ENCODE data around the gene ANKRD62.

ANKRD62 gene

DNA sequence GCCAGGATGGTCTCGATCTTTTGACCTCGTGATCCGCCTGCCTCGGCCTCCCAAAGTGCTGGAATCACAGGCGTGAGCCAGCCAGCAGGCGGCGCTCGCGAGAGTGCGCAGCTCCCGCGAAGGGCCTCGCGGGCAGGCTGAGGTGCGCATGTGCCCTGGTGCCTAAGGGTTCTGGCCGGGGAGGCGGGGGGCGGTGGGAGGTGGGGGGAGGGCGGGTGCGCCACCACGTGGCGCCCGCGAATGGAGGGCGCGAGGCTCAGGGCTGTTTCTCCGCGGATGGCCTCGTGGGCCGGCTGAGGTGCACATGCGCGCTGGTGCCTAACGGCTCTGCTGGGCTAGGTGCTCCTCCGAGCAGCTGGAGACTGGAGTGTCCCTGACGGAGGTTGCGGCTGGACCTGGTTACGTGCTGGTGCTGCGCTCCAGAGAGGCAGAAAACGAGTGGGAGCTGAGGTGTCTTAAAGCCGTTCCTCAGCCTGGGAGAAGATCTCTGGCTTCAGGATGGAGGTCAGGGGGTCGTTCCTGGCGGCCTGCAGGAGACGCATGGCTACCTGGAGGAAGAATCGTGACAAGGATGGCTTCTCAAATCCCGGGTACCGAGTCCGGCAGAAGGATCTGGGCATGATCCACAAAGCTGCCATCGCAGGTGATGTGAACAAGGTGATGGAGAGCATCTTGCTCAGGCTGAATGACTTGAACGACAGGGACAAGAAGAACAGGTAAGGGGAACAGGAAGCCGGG is at the start of gene ANKRD62:
Gene ANKRD62, plus strand, starts transcription at position 324 of the 738 bp plus-strand sequence. Its CDS starts 175 bp downstream, at position 499.
- DNase-seq, result no peak
- Histone ChIP-seq H3K36me3 (no peaks in the 10 kb centered on the region), H3K9me3 (no peaks in the 10 kb centered on the region), H3K4me3 (no peak within 1 kb of the TSS), H3K27ac (no peak within 1 kb of the TSS), H3K4me1 (no peaks in the 10 kb centered on the region), H3K27me3 (peaks cover 0 to 13% of the 10 kb centered on the region in 2 donors)
- intact Hi-C loops (cut with DNase I; ENCODE audit: low total_unique reads), result no loop called here
- TF ChIP-seq, protein P1, sequence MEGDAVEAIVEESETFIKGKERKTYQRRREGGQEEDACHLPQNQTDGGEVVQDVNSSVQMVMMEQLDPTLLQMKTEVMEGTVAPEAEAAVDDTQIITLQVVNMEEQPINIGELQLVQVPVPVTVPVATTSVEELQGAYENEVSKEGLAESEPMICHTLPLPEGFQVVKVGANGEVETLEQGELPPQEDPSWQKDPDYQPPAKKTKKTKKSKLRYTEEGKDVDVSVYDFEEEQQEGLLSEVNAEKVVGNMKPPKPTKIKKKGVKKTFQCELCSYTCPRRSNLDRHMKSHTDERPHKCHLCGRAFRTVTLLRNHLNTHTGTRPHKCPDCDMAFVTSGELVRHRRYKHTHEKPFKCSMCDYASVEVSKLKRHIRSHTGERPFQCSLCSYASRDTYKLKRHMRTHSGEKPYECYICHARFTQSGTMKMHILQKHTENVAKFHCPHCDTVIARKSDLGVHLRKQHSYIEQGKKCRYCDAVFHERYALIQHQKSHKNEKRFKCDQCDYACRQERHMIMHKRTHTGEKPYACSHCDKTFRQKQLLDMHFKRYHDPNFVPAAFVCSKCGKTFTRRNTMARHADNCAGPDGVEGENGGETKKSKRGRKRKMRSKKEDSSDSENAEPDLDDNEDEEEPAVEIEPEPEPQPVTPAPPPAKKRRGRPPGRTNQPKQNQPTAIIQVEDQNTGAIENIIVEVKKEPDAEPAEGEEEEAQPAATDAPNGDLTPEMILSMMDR (IDR thresholded peaks at IDR 0.05), result no peak

DNA sequence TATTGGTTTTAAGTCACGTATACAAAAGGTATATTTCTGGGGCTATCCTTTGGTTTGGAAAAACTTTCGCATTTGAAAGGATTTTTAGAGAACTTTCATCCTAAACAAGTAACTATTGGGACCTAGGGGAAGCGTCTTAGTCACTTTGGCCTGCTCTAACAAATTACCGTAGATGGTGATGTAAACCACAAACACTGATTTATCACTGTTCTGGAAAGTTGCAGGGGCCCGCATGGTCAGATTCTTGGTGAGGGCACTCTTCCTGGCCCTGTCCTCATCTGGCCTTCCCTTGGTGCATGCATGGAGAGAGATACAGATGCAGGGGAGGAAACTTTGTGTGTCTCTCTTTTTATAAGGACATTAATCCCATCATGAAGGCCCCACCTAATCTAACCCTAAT is 49.1 kb upstream of the ANKRD62 start:
- no peak overlapping the region for H3K4me3 ChIP-seq
- intact Hi-C loops (cut with DNase I; ENCODE audit: low total_unique reads), result no loop called here
- no peak overlapping the region for H3K27ac ChIP-seq
- H3K36me3 ChIP-seq, result no peaks in the 10 kb centered on the region
- no peaks in the 10 kb centered on the region for H3K27me3 ChIP-seq
- TF ChIP-seq, protein P1 (IDR thresholded peaks at IDR 0.05), result no peak
- DNase-seq, result no peak
- no peaks in the 10 kb centered on the region for H3K4me1 ChIP-seq
- no peaks in the 10 kb centered on the region for H3K9me3 ChIP-seq

GRCh38 chr18:12046046-12046750 is 47.4 kb upstream of the ANKRD62 start:
- Histone ChIP-seq H3K4me1 (no peaks in the 10 kb centered on the region), H3K27ac (no peak overlapping the region), H3K4me3 (no peak overlapping the region), H3K36me3 (no peaks in the 10 kb centered on the region), H3K9me3 (no peaks in the 10 kb centered on the region), H3K27me3 (no peaks in the 10 kb centered on the region)
- intact Hi-C loops (cut with DNase I; ENCODE audit: low total_unique reads), result no loop called here
- TF ChIP-seq, protein P1 (IDR thresholded peaks at IDR 0.05), result no peak
- DNase-seq, result no peak

- TF ChIP-seq, protein P1 (IDR thresholded peaks at IDR 0.05), result no peak
- intact Hi-C loops (cut with DNase I; ENCODE audit: low total_unique reads), result no loop called here
- Histone ChIP-seq H3K27ac (no peak overlapping the region), H3K4me3 (no peak overlapping the region), H3K4me1 (no peaks in the 10 kb centered on the region), H3K9me3 (no peaks in the 10 kb centered on the region), H3K27me3 (no peaks in the 10 kb centered on the region), H3K36me3 (no peaks in the 10 kb centered on the region)
- DNase-seq, result no peak
Measured at GRCh38 chr18:12046751-12047335, 46.8 kb upstream of the ANKRD62 start.

DNA sequence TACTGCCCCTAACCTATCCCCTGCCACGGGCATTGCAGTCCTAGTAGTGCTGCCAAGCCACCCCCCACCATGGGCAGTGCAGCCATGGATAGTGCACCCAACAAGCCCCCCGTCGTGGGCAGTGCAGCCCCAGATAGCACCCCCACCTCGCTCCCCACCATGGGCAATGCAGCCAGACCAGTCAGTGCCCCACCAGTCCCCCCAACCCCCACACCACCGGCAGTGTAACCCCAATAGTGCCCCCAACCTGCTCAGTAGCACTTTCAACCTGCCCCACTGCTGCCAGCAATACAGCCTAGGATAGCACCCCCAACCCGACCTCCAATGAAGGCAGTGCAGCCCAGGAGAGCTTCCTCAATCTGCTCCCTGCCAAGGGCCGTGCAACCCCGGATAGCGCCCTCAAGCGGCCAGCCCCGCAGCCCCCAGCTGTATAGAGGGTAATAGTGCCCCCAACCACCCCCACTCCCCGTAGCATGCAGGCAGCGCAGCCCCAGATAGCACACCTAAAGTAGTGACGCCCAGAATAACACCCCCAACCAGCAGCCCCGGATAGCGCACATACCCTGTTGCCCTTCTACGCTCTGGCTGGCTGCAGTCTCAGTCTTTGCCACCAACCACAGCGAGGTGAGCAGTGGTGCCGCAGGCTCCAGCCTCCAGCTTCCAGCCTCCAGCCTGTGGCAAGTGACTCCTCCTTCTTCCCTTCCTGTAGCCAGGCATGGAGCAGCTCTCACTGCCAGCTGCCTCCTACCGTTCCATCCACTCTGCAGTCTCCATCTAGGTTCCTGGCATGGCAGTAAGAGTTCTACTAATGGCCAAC is 45.4 kb upstream of the ANKRD62 start:
- TF ChIP-seq, protein P1 (IDR thresholded peaks at IDR 0.05), result no peak
- Histone ChIP-seq H3K36me3 (no peaks in the 10 kb centered on the region), H3K27me3 (no peaks in the 10 kb centered on the region), H3K9me3 (no peaks in the 10 kb centered on the region), H3K4me3 (no peak overlapping the region), H3K4me1 (no peaks in the 10 kb centered on the region), H3K27ac (no peak overlapping the region)
- DNase-seq, result no peak
- intact Hi-C loops (cut with DNase I; ENCODE audit: low total_unique reads), result no loop called here

All from tibial artery (tissue), 4 donors.